ENCODE data around the gene GPR132. TPM values are rescaled to one million over a fixed set of nuclear protein-coding genes. Genes with fewer than 3 reads are reported as not detected.
A peak's percentile ranks its signal among the peaks of the same experiment; 100 is the strongest.

The GPR132 gene
- total RNA-seq, 6 donors from 2014 or later, result 3.0 to 14.7 (median 7.0) TPM

- H3K27me3 ChIP-seq, result no peaks in the 10 kb centered on the region
- no peaks in the 10 kb centered on the region for H3K9me3 ChIP-seq
- no peak overlapping the region for H3K27ac ChIP-seq
- DNase-seq (no peak), ATAC-seq (ENCODE audit: low FRiP score in 2 of 2) (no peak)
- no peak overlapping the region for H3K4me3 ChIP-seq
- peaks cover 16 to 29% (median 24%) of the 10 kb centered on the region in 4 donors for H3K4me1 ChIP-seq
- H3K36me3 ChIP-seq, result peaks cover 0 to 19% (median 7%) of the 10 kb centered on the region in 4 donors
- TF ChIP-seq EP300 (IDR thresholded peaks at IDR 0.05), result no peak
- no peak for TF ChIP-seq POLR2AphosphoS5 (IDR thresholded peaks at IDR 0.05)
- no peak for TF ChIP-seq POLR2A (IDR thresholded peaks at IDR 0.05)
- WGBS, 2 donors, result 76 to 87% methylated on average over 15 of the region's 15 CpGs
These were observed 9.9 kb downstream of the GPR132 start for GRCh38 chr14:105055334-105055733.

DNA sequence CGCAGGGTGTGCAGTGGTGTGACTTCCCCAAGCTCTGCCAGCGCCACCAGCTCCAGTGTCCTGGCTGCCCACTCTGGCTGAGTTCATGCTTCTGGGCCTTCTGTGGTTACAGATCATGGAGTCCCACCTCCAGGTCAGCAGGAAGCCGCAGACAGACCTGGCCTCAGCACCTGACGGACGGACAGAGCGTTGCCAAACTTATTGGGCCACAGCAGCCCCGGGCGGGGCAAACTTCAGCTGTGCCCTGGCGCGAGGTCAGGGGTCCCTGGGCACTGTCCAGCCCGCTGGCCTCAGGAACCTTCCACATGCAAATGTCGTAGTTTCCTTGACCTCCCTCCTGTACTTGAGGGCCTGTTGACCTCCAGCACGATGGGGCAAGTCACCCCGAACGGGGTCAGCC is 11.2 kb downstream of the GPR132 start:
- ATAC-seq (ENCODE audit: low FRiP score in 2 of 2) (no peak), DNase-seq (peak in 1 of 2 donors; percentile 56)
- Histone ChIP-seq H3K4me3 (no peak overlapping the region), H3K27ac (no peak overlapping the region), H3K9me3 (no peaks in the 10 kb centered on the region), H3K27me3 (no peaks in the 10 kb centered on the region), H3K36me3 (peaks cover 0 to 22% (median 7%) of the 10 kb centered on the region in 4 donors), H3K4me1 (peaks cover 5 to 17% (median 10%) of the 10 kb centered on the region in 4 donors)
- TF ChIP-seq POLR2AphosphoS5 (IDR thresholded peaks at IDR 0.05) (no peak), EP300 (IDR thresholded peaks at IDR 0.05) (no peak), POLR2A (IDR thresholded peaks at IDR 0.05) (no peak)
- TF ChIP-seq, protein P1, sequence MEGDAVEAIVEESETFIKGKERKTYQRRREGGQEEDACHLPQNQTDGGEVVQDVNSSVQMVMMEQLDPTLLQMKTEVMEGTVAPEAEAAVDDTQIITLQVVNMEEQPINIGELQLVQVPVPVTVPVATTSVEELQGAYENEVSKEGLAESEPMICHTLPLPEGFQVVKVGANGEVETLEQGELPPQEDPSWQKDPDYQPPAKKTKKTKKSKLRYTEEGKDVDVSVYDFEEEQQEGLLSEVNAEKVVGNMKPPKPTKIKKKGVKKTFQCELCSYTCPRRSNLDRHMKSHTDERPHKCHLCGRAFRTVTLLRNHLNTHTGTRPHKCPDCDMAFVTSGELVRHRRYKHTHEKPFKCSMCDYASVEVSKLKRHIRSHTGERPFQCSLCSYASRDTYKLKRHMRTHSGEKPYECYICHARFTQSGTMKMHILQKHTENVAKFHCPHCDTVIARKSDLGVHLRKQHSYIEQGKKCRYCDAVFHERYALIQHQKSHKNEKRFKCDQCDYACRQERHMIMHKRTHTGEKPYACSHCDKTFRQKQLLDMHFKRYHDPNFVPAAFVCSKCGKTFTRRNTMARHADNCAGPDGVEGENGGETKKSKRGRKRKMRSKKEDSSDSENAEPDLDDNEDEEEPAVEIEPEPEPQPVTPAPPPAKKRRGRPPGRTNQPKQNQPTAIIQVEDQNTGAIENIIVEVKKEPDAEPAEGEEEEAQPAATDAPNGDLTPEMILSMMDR (IDR thresholded peaks at IDR 0.05), result no peak
- WGBS, 2 donors, result 91% methylated on average over 11 to 15 of the region's 15 CpGs

DNA sequence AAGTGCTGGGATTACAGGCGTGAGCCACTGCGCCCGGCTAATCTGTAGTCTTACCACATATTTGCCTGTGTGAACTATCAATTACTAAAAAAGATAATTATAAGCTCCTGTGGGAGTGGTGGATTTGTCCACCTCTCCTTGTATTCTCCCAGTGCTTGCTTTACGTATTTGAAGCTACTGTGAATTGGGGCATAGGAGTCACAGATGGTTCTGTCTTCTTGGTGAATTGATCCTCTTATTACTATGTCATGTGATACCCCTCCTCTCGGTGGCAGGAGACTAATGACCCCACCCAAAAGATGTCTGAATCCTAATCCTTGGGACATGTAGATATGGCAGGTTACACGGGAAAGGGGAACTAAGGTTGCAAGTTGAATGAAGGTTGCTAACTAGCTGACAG is 11.8 kb downstream of the GPR132 start:
- H3K36me3 ChIP-seq, result peaks cover 0 to 22% (median 7%) of the 10 kb centered on the region in 4 donors
- no peak overlapping the region for H3K27ac ChIP-seq
- no peak overlapping the region for H3K4me3 ChIP-seq
- H3K9me3 ChIP-seq, result no peaks in the 10 kb centered on the region
- H3K4me1 ChIP-seq, result peaks cover 0 to 11% (median 4%) of the 10 kb centered on the region in 4 donors
- TF ChIP-seq POLR2AphosphoS5 (IDR thresholded peaks at IDR 0.05) (no peak), POLR2A (IDR thresholded peaks at IDR 0.05) (no peak), EP300 (IDR thresholded peaks at IDR 0.05) (no peak)
- TF ChIP-seq, protein P1 (IDR thresholded peaks at IDR 0.05), result no peak
- ATAC-seq (ENCODE audit: low FRiP score in 2 of 2) (no peak), DNase-seq (no peak)
- 86% methylated on average over 6 of the region's 6 CpGs for WGBS, 2 donors
- H3K27me3 ChIP-seq, result no peaks in the 10 kb centered on the region

- H3K4me3 ChIP-seq, result no peak overlapping the region
- no peaks in the 10 kb centered on the region for H3K27me3 ChIP-seq
- H3K36me3 ChIP-seq, result peaks cover 0 to 22% (median 7%) of the 10 kb centered on the region in 4 donors
- WGBS, 2 donors, result 78 to 87% methylated on average over 4 of the region's 4 CpGs
- peaks cover 0 to 10% (median 2%) of the 10 kb centered on the region in 4 donors for H3K4me1 ChIP-seq
- H3K27ac ChIP-seq, result no peak overlapping the region
- ATAC-seq (ENCODE audit: low FRiP score in 2 of 2) (no peak), DNase-seq (no peak)
- no peaks in the 10 kb centered on the region for H3K9me3 ChIP-seq
- TF ChIP-seq POLR2A (IDR thresholded peaks at IDR 0.05), result no peak
- no peak for TF ChIP-seq POLR2AphosphoS5 (IDR thresholded peaks at IDR 0.05)
- TF ChIP-seq, protein P1 (IDR thresholded peaks at IDR 0.05), result no peak
- TF ChIP-seq EP300 (IDR thresholded peaks at IDR 0.05), result no peak
These were observed 13.1 kb downstream of the GPR132 start for GRCh38 chr14:105052110-105052458.

DNA sequence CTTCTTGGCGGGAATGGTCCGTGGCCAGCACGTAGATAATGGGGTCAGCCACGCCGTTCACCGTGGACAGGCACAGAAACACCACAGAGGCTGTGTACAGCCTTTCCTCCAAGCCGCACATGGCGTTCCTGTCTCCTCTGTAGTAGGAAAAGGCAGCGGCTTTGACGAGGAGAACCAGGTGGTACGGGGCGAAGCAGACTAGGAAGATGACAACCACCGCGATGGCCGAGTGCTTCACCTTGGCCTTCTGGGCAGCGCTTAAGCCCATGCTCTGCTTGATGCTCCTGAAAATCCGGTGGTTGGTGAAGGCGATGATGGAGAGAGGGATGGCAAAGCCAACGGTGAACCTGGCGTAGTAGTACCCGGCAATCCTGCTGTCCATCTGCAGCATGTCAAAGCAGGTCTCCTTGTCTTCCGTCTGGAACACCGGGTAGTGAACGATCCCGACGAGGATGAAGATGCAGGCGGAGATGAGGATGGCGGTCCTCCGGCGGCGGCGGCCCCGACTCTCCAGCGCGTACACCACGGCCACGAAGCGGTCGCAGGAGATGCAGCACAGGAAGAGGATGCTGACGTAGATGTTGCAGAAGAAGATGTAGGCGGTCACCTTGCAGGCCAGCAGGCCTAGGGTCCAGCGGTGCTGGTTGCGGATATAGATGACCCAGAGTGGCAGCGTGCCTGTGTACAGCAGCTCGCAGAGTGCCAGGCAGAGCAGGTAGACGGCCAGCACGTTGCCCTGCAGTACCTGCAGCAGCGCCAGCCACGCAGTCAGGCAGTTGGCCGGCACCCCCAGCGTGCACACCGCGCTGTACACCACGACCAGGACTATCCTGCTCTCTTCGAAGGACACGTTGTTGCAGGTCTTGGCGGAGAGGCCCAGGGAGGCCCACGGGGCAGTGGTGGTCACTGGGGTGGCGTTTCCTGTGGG is 13.8 kb downstream of the GPR132 start:
- Histone ChIP-seq H3K27me3 (no peaks in the 10 kb centered on the region), H3K27ac (no peak overlapping the region), H3K9me3 (no peaks in the 10 kb centered on the region), H3K4me1 (peaks cover 0 to 10% (median 2%) of the 10 kb centered on the region in 4 donors), H3K36me3 (peaks cover 0 to 22% (median 7%) of the 10 kb centered on the region in 4 donors), H3K4me3 (no peak overlapping the region)
- 95% methylated on average over 49 to 58 of the region's 59 CpGs for WGBS, 2 donors
- no peak for ATAC-seq (ENCODE audit: low FRiP score in 2 of 2)
- TF ChIP-seq POLR2A (IDR thresholded peaks at IDR 0.05), result no peak
- TF ChIP-seq, protein P1 (IDR thresholded peaks at IDR 0.05), result no peak
- TF ChIP-seq EP300 (IDR thresholded peaks at IDR 0.05), result no peak
- TF ChIP-seq POLR2AphosphoS5 (IDR thresholded peaks at IDR 0.05), result no peak
- peak in 1 of 2 donors; percentile 78 for DNase-seq
